A549 (cell line): ENCODE results near the gene DNPEP. TPM values are rescaled to one million over a fixed set of nuclear protein-coding genes. Genes with fewer than 3 reads are reported as not detected.

Source experiments
- ATAC-seq, 2 experiments: fragments of 200-7000 bp in 1 of 2; fragments of >200 bp in 1 of 2; cut with Nextera tagmentation in 1 of 2; cut with Tn5 transposase in 1 of 2; 3 replicates each; pipeline versions ENCODE4 v1.8.0 to v1.9.1; 2018 to 2020; ENCODE audit warnings: mild to moderate bottlenecking in 1 of 2, moderate library complexity in 1 of 2
- CTCF ChIA-PET: fragments of 300-600 bp; sonication (Branson Sonifier 250); formaldehyde crosslinking; extraction: SDS; loops from one replicate; lab custom pipeline; 2021; ENCODE audit warnings: antibody characterized with exemption, inconsistent platforms; lab: Yijun Ruan, JAX
- POLR2A ChIA-PET: fragments of 350-600 bp; formaldehyde crosslinking; extraction: SDS; loops from one replicate; lab custom pipeline; 2021; ENCODE audit warnings: antibody characterized with exemption, inconsistent platforms; lab: Yijun Ruan, JAX
- DNase-seq, 2 experiments: peaks; one replicate each; pipeline versions ENCODE4 v3.0.0 to v3.0.0-alpha.2; 2011 to 2016; ENCODE audit warnings: low read depth in 1 of 2, low spot score in 1 of 2
- FAIRE-seq: peaks from 2 replicates; lab custom pipeline; 2011; peaks lifted over from hg19 to GRCh38; lab: Jason Lieb, UNC
- H3K27ac ChIP-seq, 2 experiments: fragments of >200 bp; sonication (Bioruptor Twin); formaldehyde crosslinking; 3 replicates each; pipeline ENCODE4 v1.5.1; 2016 to 2017
- H3K4me1 ChIP-seq: fragments of >200 bp; sonication (Bioruptor Twin); formaldehyde crosslinking; 3 replicates; pipeline ENCODE4 v1.6.1; 2016
- H3K4me2 ChIP-seq: fragments of >200 bp; sonication (Bioruptor Twin); formaldehyde crosslinking; 3 replicates; pipeline ENCODE4 v1.6.1; 2016
- H3K4me3 ChIP-seq: fragments of >200 bp; sonication (Bioruptor Twin); formaldehyde crosslinking; 3 replicates; pipeline ENCODE4 v1.5.1; 2016
- H3K9me3 ChIP-seq: fragments of >200 bp; sonication (Bioruptor Twin); formaldehyde crosslinking; 3 replicates; pipeline ENCODE4 v1.6.1; 2016
- CBX8 ChIP-seq: fragments of 200-600 bp; sonication (generic); IDR thresholded peaks from 2 replicates; pipeline ENCODE4 v1.6.1; 2016
- CEBPB ChIP-seq, 2 experiments: fragments of >200 bp in 1 of 2; sonication (Bioruptor Twin) in 1 of 2; formaldehyde crosslinking in 1 of 2; IDR thresholded peaks; 2 replicates each; pipeline ENCODE4 v1.6.1; 2012 to 2016
- CHD2 ChIP-seq: fragments of 150-350 bp; IDR thresholded peaks from 2 replicates; pipeline ENCODE4 v1.6.1; 2014; ENCODE audit warnings: low read length; ENCODE audit not compliant: partially characterized antibody
- EHF ChIP-seq: fragments of 250-450 bp; sonication (Bioruptor Pico); IDR thresholded peaks from 2 replicates; pipeline ENCODE4 v1.5.0; 2020; ENCODE audit warnings: mild to moderate bottlenecking
- ESRRA ChIP-seq: fragments of 150-350 bp; IDR thresholded peaks from 2 replicates; pipeline ENCODE4 v1.6.1; 2014; ENCODE audit warnings: mild to moderate bottlenecking, low read length, borderline replicate concordance
- FOSB ChIP-seq: fragments of 250-450 bp; sonication (Bioruptor Pico); IDR thresholded peaks from 2 replicates; pipeline ENCODE4 v1.5.0; 2020; ENCODE audit warnings: mild to moderate bottlenecking, moderate library complexity
- FOSL2 ChIP-seq, 2 experiments: fragments of 450-650 bp in 1 of 2; fragments of >200 bp in 1 of 2; sonication (Bioruptor Twin) in 1 of 2; formaldehyde crosslinking; IDR thresholded peaks; 2 replicates each; pipeline versions ENCODE4 v1.5.0 to v1.6.1; 2016 to 2020; ENCODE audit warnings: mild to moderate bottlenecking in 1 of 2, moderate library complexity in 1 of 2
- FOXS1 ChIP-seq: fragments of 250-450 bp; sonication (Bioruptor Pico); IDR thresholded peaks from 2 replicates; pipeline ENCODE4 v1.5.0; 2020; ENCODE audit warnings: mild to moderate bottlenecking, moderate library complexity
- GATA3 ChIP-seq: IDR thresholded peaks from 2 replicates; pipeline ENCODE4 v1.6.1; 2012; ENCODE audit warnings: borderline replicate concordance
- HEYL ChIP-seq: fragments of 250-450 bp; sonication (Bioruptor Pico); IDR thresholded peaks from 2 replicates; pipeline ENCODE4 v1.8.0; 2021; ENCODE audit warnings: mild to moderate bottlenecking, moderate library complexity
- HOXB5 ChIP-seq: fragments of 250-450 bp; sonication (Bioruptor Pico); IDR thresholded peaks from 2 replicates; pipeline ENCODE4 v1.5.0; 2020; ENCODE audit warnings: mild to moderate bottlenecking, moderate library complexity
- JUN ChIP-seq, 2 experiments: fragments of >200 bp; sonication (Bioruptor Twin); formaldehyde crosslinking; IDR thresholded peaks; 2 replicates in 1 of 2; 3 replicates in 1 of 2; pipeline ENCODE4 v1.6.1; 2016 to 2017
- KDM5A ChIP-seq: fragments of 200-600 bp; sonication (generic); IDR thresholded peaks from 2 replicates; pipeline ENCODE4 v1.6.1; 2016; ENCODE audit warnings: antibody characterized with exemption, mild to moderate bottlenecking
- MAFK ChIP-seq: fragments of 450-650 bp; IDR thresholded peaks from 2 replicates; pipeline ENCODE4 v1.6.1; 2014; ENCODE audit not compliant: partially characterized antibody
- MYC ChIP-seq: IDR thresholded peaks from 2 replicates; pipeline ENCODE4 v1.6.1; 2012; ENCODE audit warnings: mild to moderate bottlenecking, inconsistent platforms, low read length, improper control_type of control experiment, borderline replicate concordance
- NFE2L2 ChIP-seq: fragments of 150-350 bp; conservative IDR thresholded peaks from 2 replicates; pipeline ENCODE4 v1.6.1; 2014; ENCODE audit warnings: low read length
- NR3C1 ChIP-seq: fragments of >200 bp; sonication (Bioruptor Twin); formaldehyde crosslinking; IDR thresholded peaks from 3 replicates; pipeline ENCODE4 v1.6.1; 2017
- PHF8 ChIP-seq: fragments of 200-600 bp; sonication (generic); IDR thresholded peaks from 2 replicates; pipeline ENCODE4 v1.6.1; 2016; ENCODE audit warnings: low read depth, mild to moderate bottlenecking, antibody characterized with exemption, moderate library complexity, borderline replicate concordance
- RARB ChIP-seq: fragments of 250-450 bp; sonication (Bioruptor Pico); IDR thresholded peaks from 2 replicates; pipeline ENCODE4 v1.8.0; 2021; ENCODE audit warnings: mild to moderate bottlenecking, moderate library complexity
- RCOR1 ChIP-seq: fragments of 150-350 bp; IDR thresholded peaks from 2 replicates; pipeline ENCODE4 v1.6.1; 2014; ENCODE audit warnings: antibody characterized with exemption, low read length, low read depth
- RFX5 ChIP-seq: fragments of 450-650 bp; IDR thresholded peaks from 2 replicates; pipeline ENCODE4 v1.7.1; 2014; ENCODE audit warnings: antibody characterized with exemption, mild to moderate bottlenecking, moderate library complexity
- SMC3 ChIP-seq: fragments of >200 bp; sonication (Bioruptor Twin); formaldehyde crosslinking; IDR thresholded peaks from 3 replicates; pipeline ENCODE4 v1.6.1; 2018; ENCODE audit warnings: inconsistent platforms
- SREBF2 ChIP-seq: fragments of 450-650 bp; IDR thresholded peaks from 2 replicates; pipeline ENCODE4 v1.6.1; 2014; ENCODE audit warnings: mild to moderate bottlenecking, moderate library complexity
- ZNF302 ChIP-seq: fragments of 250-450 bp; sonication (Bioruptor Pico); IDR thresholded peaks from 2 replicates; pipeline ENCODE4 v1.9.0; 2021; ENCODE audit warnings: inconsistent platforms, mild to moderate bottlenecking, moderate library complexity
- WGBS: methylation state at CpG from one replicate; pipeline ENCODE4 v1.1.6; 2017; ENCODE audit errors: missing lambda C conversion rate; 5-methylcytosine and 5-hydroxymethylcytosine counted together
- polyA plus RNA-seq, 4 experiments: library from polyadenylated mRNA; depleted of rRNA in 3 of 4; stranded (reverse); fragments of >200 nt; fragmentation: RNase III in 1 of 4; extraction: RNeasy Plus Mini Kit Qiagen cat#74134 plus additional on column Dnase treatment in 1 of 4; gene quantifications; 2 replicates in 3 of 4; 3 replicates in 1 of 4; pipeline ENCODE4 v1.2.3, GENCODE V29; 2011 to 2017
- TF ChIP-seq, protein P1 (sequence below): IDR thresholded peaks from 2 replicates; pipeline ENCODE4 v1.6.1; 2012
- TF ChIP-seq, protein P2 (sequence below): fragments of 200-600 bp; sonication (generic); IDR thresholded peaks from 2 replicates; pipeline ENCODE4 v1.6.1; 2016; ENCODE audit warnings: antibody characterized with exemption, mild to moderate bottlenecking, moderate library complexity
- TF ChIP-seq, protein P3 (sequence below): fragments of 250-450 bp; sonication (Bioruptor Pico); IDR thresholded peaks from 2 replicates; pipeline ENCODE4 v1.5.0; 2020; ENCODE audit warnings: low read depth, mild to moderate bottlenecking, moderate library complexity
- TF ChIP-seq, protein P4 (sequence below): IDR thresholded peaks from 2 replicates; pipeline ENCODE4 v1.6.1; 2012; ENCODE audit warnings: low read depth, borderline replicate concordance

The DNPEP gene
- polyA plus RNA-seq, 2 of the 4 experiments (the other 2 are of a cell fraction): 29.0 to 40.9 TPM

DNA sequence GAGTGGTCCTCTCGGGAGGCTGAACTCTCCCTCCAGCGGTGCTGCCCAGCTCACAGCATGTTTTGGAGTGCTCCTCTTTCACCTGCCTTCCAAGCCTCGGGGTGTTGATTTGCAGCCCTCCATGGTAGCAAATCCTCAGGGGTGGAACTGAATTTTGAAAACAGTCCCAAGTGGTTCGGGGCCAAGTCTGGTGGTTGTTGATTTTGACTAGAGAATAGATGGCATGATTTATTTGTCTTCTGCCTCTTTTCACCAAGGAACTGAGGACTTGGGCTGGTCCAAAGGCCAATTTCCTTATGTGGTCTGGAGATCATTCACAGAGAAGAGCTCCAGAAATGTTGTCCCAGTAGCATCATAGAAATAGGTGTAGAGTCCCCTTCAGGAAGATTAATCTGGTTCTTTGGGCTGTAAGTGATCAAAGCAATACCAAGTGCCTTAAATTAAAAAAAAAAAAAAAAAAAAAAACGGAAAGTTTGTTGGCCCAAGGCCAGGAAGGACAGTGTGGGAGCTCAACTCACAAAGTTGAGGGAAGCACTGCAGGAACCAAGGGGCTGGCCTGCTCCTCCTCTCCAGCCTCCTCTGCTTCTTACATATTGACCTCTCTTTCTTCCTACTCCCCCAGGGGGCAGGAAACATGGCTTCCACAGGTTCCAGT is 28.0 kb upstream of the DNPEP start:
- ChIA-PET CTCF (interaction anchor here (0.9 to 7.4 kb wide), 5 partner anchors 11 to 115 kb away, joined by 3 to 48 read pairs (median 7); no protein-coding TSS in a partner anchor), POLR2A (no interaction called here)
- ATAC-seq (peak in 1 of 2 experiments; percentile 23; a peak in 1 of 6 replicates), DNase-seq (no peak), FAIRE-seq (no peak)
- Histone ChIP-seq H3K4me1 (no peaks in the 10 kb centered on the region), H3K27ac (no peak overlapping the region), H3K9me3 (peaks cover 18% of the 10 kb centered on the region), H3K4me2 (no peak overlapping the region), H3K4me3 (no peak overlapping the region)
- TF ChIP-seq RFX5 (no peak), HEYL (CRISPR knock-in tag) (no peak), RARB (CRISPR knock-in tag) (no peak), MAFK (no peak), EHF (CRISPR knock-in tag) (no peak), FOSL2 (IDR thresholded peaks at IDR 0.05) (no peak), FOSL2 (CRISPR knock-in tag; IDR thresholded peaks at IDR 0.05) (no peak), HOXB5 (no peak), CHD2 (no peak), FOSB (CRISPR knock-in tag) (no peak), FOXS1 (CRISPR knock-in tag) (no peak), MYC (no peak), CBX8 (no peak)
- TF ChIP-seq, protein P1, sequence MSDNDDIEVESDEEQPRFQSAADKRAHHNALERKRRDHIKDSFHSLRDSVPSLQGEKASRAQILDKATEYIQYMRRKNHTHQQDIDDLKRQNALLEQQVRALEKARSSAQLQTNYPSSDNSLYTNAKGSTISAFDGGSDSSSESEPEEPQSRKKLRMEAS: no peak
- TF ChIP-seq, protein P2, sequence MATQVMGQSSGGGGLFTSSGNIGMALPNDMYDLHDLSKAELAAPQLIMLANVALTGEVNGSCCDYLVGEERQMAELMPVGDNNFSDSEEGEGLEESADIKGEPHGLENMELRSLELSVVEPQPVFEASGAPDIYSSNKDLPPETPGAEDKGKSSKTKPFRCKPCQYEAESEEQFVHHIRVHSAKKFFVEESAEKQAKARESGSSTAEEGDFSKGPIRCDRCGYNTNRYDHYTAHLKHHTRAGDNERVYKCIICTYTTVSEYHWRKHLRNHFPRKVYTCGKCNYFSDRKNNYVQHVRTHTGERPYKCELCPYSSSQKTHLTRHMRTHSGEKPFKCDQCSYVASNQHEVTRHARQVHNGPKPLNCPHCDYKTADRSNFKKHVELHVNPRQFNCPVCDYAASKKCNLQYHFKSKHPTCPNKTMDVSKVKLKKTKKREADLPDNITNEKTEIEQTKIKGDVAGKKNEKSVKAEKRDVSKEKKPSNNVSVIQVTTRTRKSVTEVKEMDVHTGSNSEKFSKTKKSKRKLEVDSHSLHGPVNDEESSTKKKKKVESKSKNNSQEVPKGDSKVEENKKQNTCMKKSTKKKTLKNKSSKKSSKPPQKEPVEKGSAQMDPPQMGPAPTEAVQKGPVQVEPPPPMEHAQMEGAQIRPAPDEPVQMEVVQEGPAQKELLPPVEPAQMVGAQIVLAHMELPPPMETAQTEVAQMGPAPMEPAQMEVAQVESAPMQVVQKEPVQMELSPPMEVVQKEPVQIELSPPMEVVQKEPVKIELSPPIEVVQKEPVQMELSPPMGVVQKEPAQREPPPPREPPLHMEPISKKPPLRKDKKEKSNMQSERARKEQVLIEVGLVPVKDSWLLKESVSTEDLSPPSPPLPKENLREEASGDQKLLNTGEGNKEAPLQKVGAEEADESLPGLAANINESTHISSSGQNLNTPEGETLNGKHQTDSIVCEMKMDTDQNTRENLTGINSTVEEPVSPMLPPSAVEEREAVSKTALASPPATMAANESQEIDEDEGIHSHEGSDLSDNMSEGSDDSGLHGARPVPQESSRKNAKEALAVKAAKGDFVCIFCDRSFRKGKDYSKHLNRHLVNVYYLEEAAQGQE: no peak
- TF ChIP-seq, protein P3, sequence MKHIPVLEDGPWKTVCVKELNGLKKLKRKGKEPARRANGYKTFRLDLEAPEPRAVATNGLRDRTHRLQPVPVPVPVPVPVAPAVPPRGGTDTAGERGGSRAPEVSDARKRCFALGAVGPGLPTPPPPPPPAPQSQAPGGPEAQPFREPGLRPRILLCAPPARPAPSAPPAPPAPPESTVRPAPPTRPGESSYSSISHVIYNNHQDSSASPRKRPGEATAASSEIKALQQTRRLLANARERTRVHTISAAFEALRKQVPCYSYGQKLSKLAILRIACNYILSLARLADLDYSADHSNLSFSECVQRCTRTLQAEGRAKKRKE (CRISPR knock-in tag): no peak
- WGBS: 39% methylated on average over 5 of the region's 5 CpGs

DNA sequence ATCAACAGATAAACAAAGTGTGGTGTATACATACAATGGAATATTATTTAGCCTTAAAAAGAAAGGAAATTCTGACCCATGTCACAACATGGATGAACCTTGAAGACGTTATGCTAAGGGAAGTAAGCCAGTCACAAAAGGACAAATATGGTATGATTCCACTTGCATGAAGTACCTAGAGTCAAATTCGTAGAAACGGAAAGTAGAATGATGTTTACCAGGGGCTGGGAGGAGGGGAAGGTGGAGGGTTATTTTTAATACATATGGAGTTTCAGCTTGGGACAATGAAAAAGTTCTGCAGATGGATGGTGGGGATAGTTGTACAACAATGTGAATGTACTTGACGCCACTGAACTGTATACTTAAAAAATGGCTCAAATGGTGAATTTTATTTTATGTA is 27.1 kb upstream of the DNPEP start:
- ATAC-seq (no peak), DNase-seq (no peak), FAIRE-seq (no peak)
- H3K4me1 ChIP-seq: no peaks in the 10 kb centered on the region
- TF ChIP-seq CBX8 (no peak), SREBF2 (no peak), MYC (no peak), SMC3 (no peak), JUN (IDR thresholded peaks at IDR 0.05) (no peak), GATA3 (no peak), KDM5A (no peak), ZNF302 (no peak), PHF8 (no peak), NFE2L2 (no peak), FOSB (CRISPR knock-in tag) (no peak), CEBPB (IDR thresholded peaks at IDR 0.05) (no peak), RCOR1 (no peak), ESRRA (no peak), NR3C1 (no peak)
- TF ChIP-seq, protein P4, sequence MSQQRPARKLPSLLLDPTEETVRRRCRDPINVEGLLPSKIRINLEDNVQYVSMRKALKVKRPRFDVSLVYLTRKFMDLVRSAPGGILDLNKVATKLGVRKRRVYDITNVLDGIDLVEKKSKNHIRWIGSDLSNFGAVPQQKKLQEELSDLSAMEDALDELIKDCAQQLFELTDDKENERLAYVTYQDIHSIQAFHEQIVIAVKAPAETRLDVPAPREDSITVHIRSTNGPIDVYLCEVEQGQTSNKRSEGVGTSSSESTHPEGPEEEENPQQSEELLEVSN: no peak
- TF ChIP-seq, protein P2: no peak
- H3K9me3 ChIP-seq: peaks cover 18% of the 10 kb centered on the region
- H3K27ac ChIP-seq: no peak overlapping the region
- 53% methylated on average over 4 of the region's 4 CpGs for WGBS
- H3K4me2 ChIP-seq: no peak overlapping the region
- ChIA-PET CTCF (interaction anchor here (7.4 kb wide), 1 partner anchor 116 kb away, joined by 48 read pairs; no protein-coding TSS in a partner anchor), POLR2A (no interaction called here)
- no peak overlapping the region for H3K4me3 ChIP-seq
